ENCODE measurements around the gene OR14I1. TPM values are rescaled to one million over a fixed set of nuclear protein-coding genes. Genes with fewer than 3 reads are reported as not detected.
"Not testable (repeated sequence)": the region's sequence is repeated elsewhere in the genome, so short reads cannot be mapped to it uniquely, and the experiment has no call there.

The OR14I1 gene
- total and polyA plus RNA-seq, 11 donors, result not detected

DNA sequence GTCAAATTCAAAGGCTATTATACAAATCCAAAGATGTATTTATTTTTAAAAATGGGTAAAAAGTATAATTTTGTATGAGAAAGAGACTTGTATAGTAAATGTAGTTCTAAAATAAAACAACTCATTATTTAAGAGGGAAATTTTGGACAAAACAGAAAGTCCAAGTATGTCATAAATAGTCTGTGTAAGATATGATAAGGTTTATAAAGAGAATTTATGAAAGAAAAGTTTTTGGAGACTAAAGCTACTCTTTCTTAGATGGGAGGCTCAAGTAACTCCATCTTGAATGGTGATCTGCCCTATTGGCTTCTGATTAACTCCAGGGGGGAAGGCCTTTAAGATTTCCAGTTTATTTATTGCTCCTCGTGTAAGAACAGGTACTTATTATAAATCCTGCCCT, 32.6 kb downstream of the OR14I1 start:
- Histone ChIP-seq H3K9me3 (peaks cover 0 to 21% (median 0%) of the 10 kb centered on the region in 12 donors), H3K27ac (no peak overlapping the region), H3K36me3 (no peaks in the 10 kb centered on the region), H3K4me3 (no peak overlapping the region), H3K27me3 (peaks cover 0 to 6% (median 0%) of the 10 kb centered on the region in 9 donors), H3K4me1 (no peaks in the 10 kb centered on the region)
- DNase-seq, result no peak
- TF ChIP-seq, protein P1, sequence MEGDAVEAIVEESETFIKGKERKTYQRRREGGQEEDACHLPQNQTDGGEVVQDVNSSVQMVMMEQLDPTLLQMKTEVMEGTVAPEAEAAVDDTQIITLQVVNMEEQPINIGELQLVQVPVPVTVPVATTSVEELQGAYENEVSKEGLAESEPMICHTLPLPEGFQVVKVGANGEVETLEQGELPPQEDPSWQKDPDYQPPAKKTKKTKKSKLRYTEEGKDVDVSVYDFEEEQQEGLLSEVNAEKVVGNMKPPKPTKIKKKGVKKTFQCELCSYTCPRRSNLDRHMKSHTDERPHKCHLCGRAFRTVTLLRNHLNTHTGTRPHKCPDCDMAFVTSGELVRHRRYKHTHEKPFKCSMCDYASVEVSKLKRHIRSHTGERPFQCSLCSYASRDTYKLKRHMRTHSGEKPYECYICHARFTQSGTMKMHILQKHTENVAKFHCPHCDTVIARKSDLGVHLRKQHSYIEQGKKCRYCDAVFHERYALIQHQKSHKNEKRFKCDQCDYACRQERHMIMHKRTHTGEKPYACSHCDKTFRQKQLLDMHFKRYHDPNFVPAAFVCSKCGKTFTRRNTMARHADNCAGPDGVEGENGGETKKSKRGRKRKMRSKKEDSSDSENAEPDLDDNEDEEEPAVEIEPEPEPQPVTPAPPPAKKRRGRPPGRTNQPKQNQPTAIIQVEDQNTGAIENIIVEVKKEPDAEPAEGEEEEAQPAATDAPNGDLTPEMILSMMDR (IDR thresholded peaks at IDR 0.05), result no peak
- no peak for TF ChIP-seq POLR2A (IDR thresholded peaks at IDR 0.05)
- WGBS, 4 donors, result 35 to 64% (median 52%) methylated on average over 1 of the region's 1 CpG
- intact Hi-C loops (cut with DNase I), result no loop called here
- no peak for ATAC-seq

- DNase-seq; H3K27me3 ChIP-seq; H3K36me3 ChIP-seq; H3K4me3 ChIP-seq; H3K9me3 ChIP-seq; intact Hi-C loops (cut with DNase I); H3K27ac ChIP-seq; H3K4me1 ChIP-seq; ATAC-seq: not testable (repeated sequence)
- 61 to 66% (median 63%) methylated on average over 5 of the region's 5 CpGs for WGBS, 4 donors
Observed at GRCh38 chr1:248663453-248664328, 38.9 kb downstream of the OR14I1 start.

DNA sequence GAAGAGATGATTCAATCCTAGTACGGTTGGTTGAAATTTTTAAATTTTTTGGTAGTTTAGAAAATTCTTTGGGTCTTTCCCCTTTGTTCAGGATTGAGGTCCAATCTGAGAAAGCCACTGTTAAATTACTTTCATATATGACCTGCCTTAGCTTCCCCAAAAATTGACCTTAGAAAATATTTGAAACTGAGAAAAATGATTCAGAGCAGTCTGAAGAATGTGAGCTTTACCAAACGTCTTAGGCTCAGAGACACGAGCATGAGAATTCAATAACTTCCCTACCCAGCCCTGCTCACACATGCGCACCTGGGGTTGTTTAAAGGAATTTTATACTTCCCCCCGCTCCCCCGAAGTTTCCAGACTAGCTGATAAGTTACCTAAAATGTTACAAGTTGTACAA, 45.8 kb downstream of the OR14I1 start:
- WGBS, 4 donors, result 65 to 88% (median 77%) methylated on average over 4 to 6 of the region's 6 CpGs; no CpG with 5 or more reads in 1 of the 4 donors

DNA sequence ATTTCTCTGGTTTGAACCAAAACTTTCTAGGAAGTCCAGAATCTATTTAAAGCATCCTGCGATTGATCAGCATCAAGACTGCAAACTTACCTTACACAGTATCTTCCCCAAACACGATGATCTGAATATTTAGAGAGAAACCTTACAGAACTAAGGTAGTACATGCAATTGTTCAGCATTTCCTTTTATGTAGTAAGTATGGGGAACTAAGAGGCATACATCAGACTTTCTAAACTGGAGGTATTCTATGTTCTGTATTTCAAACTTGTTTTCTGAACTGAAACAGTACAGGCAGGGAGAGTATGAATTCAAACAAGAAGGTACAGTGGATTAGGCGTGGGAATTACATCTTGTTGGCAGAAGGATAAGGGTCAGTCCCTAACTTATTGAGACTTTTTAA, 47.2 kb downstream of the OR14I1 start, which contains the start of gene OR2T27:
OR2T27 (minus strand) TSS at position 175 of the 400 bp plus-strand sequence. CDS start 4,644 bp downstream, outside the sequence.
- DNase-seq; H3K27ac ChIP-seq; H3K27me3 ChIP-seq; intact Hi-C loops (cut with DNase I); ATAC-seq; H3K36me3 ChIP-seq; H3K9me3 ChIP-seq; H3K4me1 ChIP-seq; H3K4me3 ChIP-seq: not testable (repeated sequence)
- WGBS, 4 donors, result 65 to 92% (median 88%) methylated on average over 1 to 3 of the region's 3 CpGs; no CpG with 5 or more reads in 1 of the 4 donors

More for the DNA sequence above, 45.8 kb downstream of the OR14I1 start:
- H3K4me1 ChIP-seq; H3K27me3 ChIP-seq; intact Hi-C loops (cut with DNase I); H3K9me3 ChIP-seq; H3K27ac ChIP-seq; ATAC-seq; DNase-seq; H3K4me3 ChIP-seq; H3K36me3 ChIP-seq: not testable (repeated sequence)

Other genes starting within 250 kb of the OR14I1 start
- gene OR2T3, start 229.4 kb downstream of the OR14I1 start, total RNA-seq, result not detected
- gene OR2T3, start 229.4 kb downstream of the OR14I1 start, polyA plus RNA-seq, result not detected
- not detected for gene OR2T5, start 214.2 kb downstream of the OR14I1 start, total RNA-seq
- gene OR2T5, start 214.2 kb downstream of the OR14I1 start, polyA plus RNA-seq, result not detected
- not detected for gene OR2G6, start 194.7 kb downstream of the OR14I1 start, total RNA-seq
- gene OR2G6, start 194.7 kb downstream of the OR14I1 start, polyA plus RNA-seq, result not detected
- gene OR2T29, start 140.0 kb downstream of the OR14I1 start, total RNA-seq, result not detected
- gene OR2T29, start 140.0 kb downstream of the OR14I1 start, polyA plus RNA-seq, result not detected
- not detected for gene OR2T34, start 128.0 kb downstream of the OR14I1 start, total RNA-seq
- gene OR2T34, start 128.0 kb downstream of the OR14I1 start, polyA plus RNA-seq, result not detected
- gene OR2T10, start 105.1 kb downstream of the OR14I1 start, total RNA-seq, result not detected
- gene OR2T10, start 105.1 kb downstream of the OR14I1 start, polyA plus RNA-seq, result not detected
- gene OR2T11, start 67.7 kb downstream of the OR14I1 start, total RNA-seq, result not detected
- gene OR2T11, start 67.7 kb downstream of the OR14I1 start, polyA plus RNA-seq, result not detected
- not detected for gene OR2T35, start 57.5 kb downstream of the OR14I1 start, total RNA-seq
- not detected for gene OR2T35, start 57.5 kb downstream of the OR14I1 start, polyA plus RNA-seq
- not detected for gene OR2T27, start 47.2 kb downstream of the OR14I1 start, total RNA-seq
- not detected for gene OR2T27, start 47.2 kb downstream of the OR14I1 start, polyA plus RNA-seq
- not detected for gene LYPD8, start 53.0 kb upstream of the OR14I1 start, total RNA-seq
- gene LYPD8, start 53.0 kb upstream of the OR14I1 start, polyA plus RNA-seq, result not detected
- 10 to 100 TPM; 15.8 to 47.1 (median 19.3) TPM for gene SH3BP5L, start 123.1 kb upstream of the OR14I1 start, total RNA-seq
- 10 to 100 TPM; 17.9 to 51.1 TPM for gene SH3BP5L, start 123.1 kb upstream of the OR14I1 start, polyA plus RNA-seq
- gene ZNF672, start 135.5 kb upstream of the OR14I1 start, total RNA-seq, result 10 to 100 TPM; 27.9 to 63.8 (median 37.8) TPM
- 10 to 100 TPM; 20.5 to 50.1 TPM for gene ZNF672, start 135.5 kb upstream of the OR14I1 start, polyA plus RNA-seq
- 10 to 100 TPM in 6 of 9 donors, 1 to 10 TPM in 3; 7.4 to 19.7 (median 14.8) TPM for gene ZNF692, start 156.3 kb upstream of the OR14I1 start, total RNA-seq
- 10 to 100 TPM; 14.8 to 32.4 TPM for gene ZNF692, start 156.3 kb upstream of the OR14I1 start, polyA plus RNA-seq
- 1 to 10 TPM; 1.5 to 3.9 (median 2.6) TPM for gene PGBD2, start 203.5 kb upstream of the OR14I1 start, total RNA-seq
- 1 to 10 TPM; 2.1 TPM for gene PGBD2, start 203.5 kb upstream of the OR14I1 start, polyA plus RNA-seq